ENCODE measurements around the gene GNA12. TPM values are rescaled to one million over a fixed set of nuclear protein-coding genes. Genes with fewer than 3 reads are reported as not detected.

Gene GNA12
- total and polyA plus RNA-seq, 8 donors, result 2.0 to 54.6 (median 22.0) TPM

DNA sequence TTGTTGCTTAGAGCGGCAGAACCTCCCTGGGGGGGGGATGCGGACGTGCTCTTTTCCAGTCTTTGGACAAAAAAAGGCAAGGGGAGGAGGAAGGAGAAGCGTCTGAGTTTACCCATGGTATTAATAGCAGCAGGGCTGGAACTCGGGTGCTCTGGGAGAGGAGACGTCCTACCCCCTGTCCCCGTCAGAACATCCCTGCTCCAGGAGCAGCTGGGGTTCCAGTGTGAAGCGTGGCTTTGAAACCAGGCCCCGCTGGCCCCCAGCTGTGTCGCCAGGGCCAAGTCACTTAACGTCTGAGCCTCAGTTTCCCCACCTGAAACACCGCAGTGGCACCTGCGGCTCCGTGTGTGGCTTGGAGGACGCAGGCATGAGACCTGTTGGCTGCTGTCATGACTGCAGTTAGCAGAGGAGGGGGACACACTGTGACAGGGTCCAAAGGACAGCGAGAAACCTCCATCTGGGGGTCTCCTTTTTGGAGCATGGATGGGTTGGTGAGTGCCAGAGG, 154.7 kb downstream of the GNA12 start:
- Histone ChIP-seq H3K4me1 (peaks cover 14 to 27% (median 21%) of the 10 kb centered on the region in 4 donors), H3K4me3 (no peak overlapping the region), H3K9me3 (no peaks in the 10 kb centered on the region), H3K27me3 (peaks cover 15 to 63% (median 37%) of the 10 kb centered on the region in 3 donors), H3K27ac (no peak overlapping the region), H3K36me3 (no peaks in the 10 kb centered on the region)
- 62 to 76% (median 66%) methylated on average over 15 to 16 of the region's 16 CpGs for WGBS, 5 donors
- intact Hi-C loops (cut with DNase I; ENCODE audit: low total_unique reads), result loop anchor here (10.0 kb wide), 1 partner anchor 215 kb away; the partner anchor contains the start of gene GRIFIN
- TF ChIP-seq POLR2A (IDR thresholded peaks at IDR 0.05) (no peak), POLR2AphosphoS5 (IDR thresholded peaks at IDR 0.05) (no peak), EP300 (IDR thresholded peaks at IDR 0.05) (no peak)
- TF ChIP-seq, protein P1, sequence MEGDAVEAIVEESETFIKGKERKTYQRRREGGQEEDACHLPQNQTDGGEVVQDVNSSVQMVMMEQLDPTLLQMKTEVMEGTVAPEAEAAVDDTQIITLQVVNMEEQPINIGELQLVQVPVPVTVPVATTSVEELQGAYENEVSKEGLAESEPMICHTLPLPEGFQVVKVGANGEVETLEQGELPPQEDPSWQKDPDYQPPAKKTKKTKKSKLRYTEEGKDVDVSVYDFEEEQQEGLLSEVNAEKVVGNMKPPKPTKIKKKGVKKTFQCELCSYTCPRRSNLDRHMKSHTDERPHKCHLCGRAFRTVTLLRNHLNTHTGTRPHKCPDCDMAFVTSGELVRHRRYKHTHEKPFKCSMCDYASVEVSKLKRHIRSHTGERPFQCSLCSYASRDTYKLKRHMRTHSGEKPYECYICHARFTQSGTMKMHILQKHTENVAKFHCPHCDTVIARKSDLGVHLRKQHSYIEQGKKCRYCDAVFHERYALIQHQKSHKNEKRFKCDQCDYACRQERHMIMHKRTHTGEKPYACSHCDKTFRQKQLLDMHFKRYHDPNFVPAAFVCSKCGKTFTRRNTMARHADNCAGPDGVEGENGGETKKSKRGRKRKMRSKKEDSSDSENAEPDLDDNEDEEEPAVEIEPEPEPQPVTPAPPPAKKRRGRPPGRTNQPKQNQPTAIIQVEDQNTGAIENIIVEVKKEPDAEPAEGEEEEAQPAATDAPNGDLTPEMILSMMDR (IDR thresholded peaks at IDR 0.05), result no peak
- DNase-seq, result no peak

DNA sequence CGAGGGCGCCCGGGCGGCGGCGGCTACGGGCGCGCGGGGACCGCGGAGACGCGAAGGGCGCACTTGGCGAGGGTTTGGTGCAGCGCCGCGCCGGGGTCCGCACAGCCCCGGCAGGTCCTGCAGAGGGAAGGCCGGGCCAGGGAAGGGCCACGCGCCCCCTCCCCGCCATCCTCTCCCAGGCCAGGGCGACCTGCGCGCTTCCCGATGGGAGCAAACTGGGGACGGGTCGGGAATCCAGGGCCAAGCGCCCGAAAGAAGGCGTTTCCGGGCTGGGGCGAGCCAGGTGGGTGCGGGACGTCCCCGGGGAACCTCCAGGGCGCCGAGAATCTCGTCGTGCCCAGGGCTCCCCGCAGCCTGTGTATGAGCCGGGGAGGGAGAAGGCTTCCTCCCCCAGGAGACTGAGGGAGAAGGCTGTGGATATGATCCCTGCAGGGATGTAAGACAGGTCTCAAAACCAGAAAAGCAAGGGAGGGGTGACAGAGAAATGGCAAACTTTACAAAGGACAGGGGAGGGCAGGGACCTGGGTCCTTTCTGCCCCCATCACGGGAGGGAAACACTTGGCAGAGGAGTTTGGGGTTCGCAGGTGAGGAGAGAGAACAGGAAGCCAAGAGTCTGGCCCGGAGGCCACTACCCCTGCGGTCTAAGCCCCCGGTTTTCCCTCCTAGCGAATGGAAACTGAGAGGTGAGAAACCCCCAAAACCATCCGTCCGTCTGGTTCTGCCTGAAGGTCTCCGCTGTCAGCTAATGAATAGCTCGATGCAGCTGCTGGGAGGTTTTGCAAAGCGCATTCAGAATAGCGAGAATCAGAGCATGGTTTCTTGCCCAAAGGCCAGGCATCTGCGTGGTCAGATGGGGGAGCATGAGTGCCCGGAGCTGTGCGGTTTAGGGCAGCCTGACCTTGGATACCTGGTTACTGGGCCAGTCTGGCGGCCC, 155.4 kb downstream of the GNA12 start:
- H3K27me3 ChIP-seq, result peaks cover 15 to 70% (median 37%) of the 10 kb centered on the region in 3 donors
- TF ChIP-seq, protein P1 (IDR thresholded peaks at IDR 0.05), result no peak
- TF ChIP-seq POLR2A (IDR thresholded peaks at IDR 0.05) (no peak), EP300 (IDR thresholded peaks at IDR 0.05) (no peak), POLR2AphosphoS5 (IDR thresholded peaks at IDR 0.05) (no peak)
- H3K9me3 ChIP-seq, result no peaks in the 10 kb centered on the region
- DNase-seq, result no peak
- intact Hi-C loops (cut with DNase I; ENCODE audit: low total_unique reads), result loop anchor here (10.0 kb wide), 1 partner anchor 214 kb away; the partner anchor contains the start of gene GRIFIN
- H3K4me3 ChIP-seq, result peak overlapping the region; percentile 24 to 39 (median 36)
- peaks cover 14 to 27% (median 21%) of the 10 kb centered on the region in 4 donors for H3K4me1 ChIP-seq
- no peak overlapping the region for H3K27ac ChIP-seq
- no peaks in the 10 kb centered on the region for H3K36me3 ChIP-seq
- 5 to 23% (median 10%) methylated on average over 24 to 62 of the region's 62 CpGs for WGBS, 5 donors

DNA sequence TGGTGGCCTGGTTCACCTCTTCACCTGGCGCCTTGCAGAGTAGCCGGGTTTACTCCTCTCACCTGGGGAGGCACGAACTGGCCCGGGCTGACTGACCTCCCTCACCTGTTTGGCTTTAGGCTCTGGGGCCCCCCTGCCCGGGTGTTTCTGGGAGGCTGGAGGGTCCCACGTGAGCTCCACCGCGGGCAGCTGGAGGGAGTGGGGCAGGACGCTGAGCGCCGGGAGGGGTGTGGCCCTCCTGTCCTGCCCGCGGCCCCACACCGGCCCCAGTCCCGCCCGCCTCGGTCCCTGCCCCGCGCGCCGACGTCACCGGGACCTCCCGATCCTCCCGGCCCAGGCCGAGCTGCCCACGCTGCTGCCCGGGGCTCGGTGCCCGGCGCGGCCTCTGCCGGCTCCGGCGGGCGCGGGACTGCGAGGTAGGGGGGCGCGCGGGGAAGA, 156.2 kb downstream of the GNA12 start, which contains the start of gene AMZ1:
AMZ1 (plus strand) TSS at position 322 of the 438 bp plus-strand sequence. CDS start 12,250 bp downstream, outside the sequence.
- peak in 1 of 2 donors; percentile 77 for DNase-seq
- Histone ChIP-seq H3K36me3 (no peaks in the 10 kb centered on the region), H3K9me3 (no peaks in the 10 kb centered on the region), H3K27ac (no peak within 1 kb of the TSS), H3K4me1 (peaks cover 14 to 27% (median 21%) of the 10 kb centered on the region in 4 donors), H3K4me3 (peak within 1 kb of the TSS; percentile 24 to 39 (median 36)), H3K27me3 (peaks cover 15 to 76% (median 37%) of the 10 kb centered on the region in 3 donors)
- intact Hi-C loops (cut with DNase I; ENCODE audit: low total_unique reads), result loop anchor here (10.0 kb wide), 1 partner anchor 213 kb away; the partner anchor contains the start of gene GRIFIN
- TF ChIP-seq POLR2AphosphoS5 (IDR thresholded peaks at IDR 0.05), result no peak
- no peak for TF ChIP-seq EP300 (IDR thresholded peaks at IDR 0.05)
- TF ChIP-seq, protein P1 (IDR thresholded peaks at IDR 0.05), result no peak
- TF ChIP-seq POLR2A (IDR thresholded peaks at IDR 0.05), result no peak
- WGBS, 5 donors, result 0 to 20% (median 3%) methylated on average over 4 to 41 of the region's 41 CpGs

DNA sequence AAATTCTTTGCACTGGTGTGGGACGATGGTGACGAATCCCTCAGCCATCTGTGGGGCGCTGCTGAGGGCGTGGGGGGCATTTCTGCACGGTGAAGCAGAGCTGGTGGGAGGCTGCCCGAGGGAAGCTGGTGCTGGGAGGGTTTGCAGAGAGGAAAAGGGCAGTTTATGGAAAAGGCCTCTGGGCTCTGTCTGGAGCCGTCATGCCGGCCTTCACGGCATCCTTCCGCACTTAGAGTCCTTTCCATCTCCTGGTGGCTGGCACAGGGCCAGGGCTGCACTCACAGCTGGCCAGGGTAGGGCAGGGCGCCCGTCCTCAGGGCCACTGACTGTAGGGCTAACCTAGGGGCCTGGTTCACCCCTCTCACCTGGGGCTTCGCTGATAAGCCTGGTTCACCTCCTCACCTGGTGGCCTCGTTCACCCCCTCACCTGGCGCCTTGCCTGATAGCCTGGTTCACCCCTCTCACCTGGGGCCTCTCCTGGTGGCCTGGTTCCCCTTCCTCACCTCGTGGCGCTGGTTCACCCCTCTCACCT, 156.7 kb downstream of the GNA12 start:
- Histone ChIP-seq H3K27ac (no peak overlapping the region), H3K4me1 (peaks cover 14 to 27% (median 21%) of the 10 kb centered on the region in 4 donors), H3K36me3 (no peaks in the 10 kb centered on the region), H3K9me3 (no peaks in the 10 kb centered on the region), H3K4me3 (peak overlapping the region in 2 of 4 donors; percentile 34 to 39), H3K27me3 (peaks cover 15 to 81% (median 37%) of the 10 kb centered on the region in 3 donors)
- intact Hi-C loops (cut with DNase I; ENCODE audit: low total_unique reads), result loop anchor here (10.0 kb wide), 1 partner anchor 213 kb away; the partner anchor contains the start of gene GRIFIN
- 32 to 39% (median 37%) methylated on average over 12 to 17 of the region's 17 CpGs for WGBS, 5 donors
- TF ChIP-seq EP300 (IDR thresholded peaks at IDR 0.05) (no peak), POLR2AphosphoS5 (IDR thresholded peaks at IDR 0.05) (no peak), POLR2A (IDR thresholded peaks at IDR 0.05) (no peak)
- TF ChIP-seq, protein P1 (IDR thresholded peaks at IDR 0.05), result no peak
- DNase-seq, result peak; percentile 40 to 78

All from stomach (tissue), 9 donors.